ENCODE results near the gene SMURF2. TPM values are rescaled to one million over a fixed set of nuclear protein-coding genes. Genes with fewer than 3 reads are reported as not detected.

Gene SMURF2
- total and polyA plus RNA-seq, 9 of the 15 experiments (the other 6 are each of a cell fraction or from before 2014, with no cell fraction given), result 3.8 to 22.0 (median 14.8) TPM

GRCh38 chr17:64500862-64501765, 161.0 kb downstream of the SMURF2 start (continued):
- TF ChIP-seq ZBTB9 (CRISPR knock-in tag; IDR thresholded peaks at IDR 0.05) (no peak), BCOR (IDR thresholded peaks at IDR 0.05) (no peak), ZNF830 (CRISPR knock-in tag; IDR thresholded peaks at IDR 0.05) (no peak), ETV5 (CRISPR knock-in tag; IDR thresholded peaks at IDR 0.05; ENCODE audit: low read depth) (no peak), POLR2H (tag; IDR thresholded peaks at IDR 0.05; ENCODE audit: low read depth) (no peak), MTA3 (IDR thresholded peaks at IDR 0.05; ENCODE audit: borderline replicate concordance) (no peak), JUNB (CRISPR knock-in tag; conservative IDR thresholded peaks at IDR 0.05) (no peak)
- TF ChIP-seq, protein P1, sequence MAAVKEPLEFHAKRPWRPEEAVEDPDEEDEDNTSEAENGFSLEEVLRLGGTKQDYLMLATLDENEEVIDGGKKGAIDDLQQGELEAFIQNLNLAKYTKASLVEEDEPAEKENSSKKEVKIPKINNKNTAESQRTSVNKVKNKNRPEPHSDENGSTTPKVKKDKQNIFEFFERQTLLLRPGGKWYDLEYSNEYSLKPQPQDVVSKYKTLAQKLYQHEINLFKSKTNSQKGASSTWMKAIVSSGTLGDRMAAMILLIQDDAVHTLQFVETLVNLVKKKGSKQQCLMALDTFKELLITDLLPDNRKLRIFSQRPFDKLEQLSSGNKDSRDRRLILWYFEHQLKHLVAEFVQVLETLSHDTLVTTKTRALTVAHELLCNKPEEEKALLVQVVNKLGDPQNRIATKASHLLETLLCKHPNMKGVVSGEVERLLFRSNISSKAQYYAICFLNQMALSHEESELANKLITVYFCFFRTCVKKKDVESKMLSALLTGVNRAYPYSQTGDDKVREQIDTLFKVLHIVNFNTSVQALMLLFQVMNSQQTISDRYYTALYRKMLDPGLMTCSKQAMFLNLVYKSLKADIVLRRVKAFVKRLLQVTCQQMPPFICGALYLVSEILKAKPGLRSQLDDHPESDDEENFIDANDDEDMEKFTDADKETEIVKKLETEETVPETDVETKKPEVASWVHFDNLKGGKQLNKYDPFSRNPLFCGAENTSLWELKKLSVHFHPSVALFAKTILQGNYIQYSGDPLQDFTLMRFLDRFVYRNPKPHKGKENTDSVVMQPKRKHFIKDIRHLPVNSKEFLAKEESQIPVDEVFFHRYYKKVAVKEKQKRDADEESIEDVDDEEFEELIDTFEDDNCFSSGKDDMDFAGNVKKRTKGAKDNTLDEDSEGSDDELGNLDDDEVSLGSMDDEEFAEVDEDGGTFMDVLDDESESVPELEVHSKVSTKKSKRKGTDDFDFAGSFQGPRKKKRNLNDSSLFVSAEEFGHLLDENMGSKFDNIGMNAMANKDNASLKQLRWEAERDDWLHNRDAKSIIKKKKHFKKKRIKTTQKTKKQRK (IDR thresholded peaks at IDR 0.05; ENCODE audit: borderline replicate concordance, low read depth, low read length), result no peak
- TF ChIP-seq, protein P2, sequence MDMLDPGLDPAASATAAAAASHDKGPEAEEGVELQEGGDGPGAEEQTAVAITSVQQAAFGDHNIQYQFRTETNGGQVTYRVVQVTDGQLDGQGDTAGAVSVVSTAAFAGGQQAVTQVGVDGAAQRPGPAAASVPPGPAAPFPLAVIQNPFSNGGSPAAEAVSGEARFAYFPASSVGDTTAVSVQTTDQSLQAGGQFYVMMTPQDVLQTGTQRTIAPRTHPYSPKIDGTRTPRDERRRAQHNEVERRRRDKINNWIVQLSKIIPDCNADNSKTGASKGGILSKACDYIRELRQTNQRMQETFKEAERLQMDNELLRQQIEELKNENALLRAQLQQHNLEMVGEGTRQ (CRISPR knock-in tag; IDR thresholded peaks at IDR 0.05), result no peak

Data from K562 (cell line).